Activated T-cell treated with anti-CD3 and anti-CD28 coated beads, Interleukin-2, amount 50 U/mL, for 72 hours (primary cell): Measurements from ENCODE around the gene CNTNAP2. TPM values are rescaled to one million over a fixed set of nuclear protein-coding genes. Genes with fewer than 3 reads are reported as not detected.

ENCODE experiments used
- ATAC-seq, 2 donors: fragments of 150-1000 bp; cut with Tn5 transposase; replicated peaks in 1 of 2; 2 replicates each; pipeline ENCODE4 v1.10.0; 2021; ENCODE audit warnings: moderate library complexity in 2 of 2, mild to moderate bottlenecking in 1 of 2
- DNase-seq, 2 donors: peaks; one replicate each; pipeline ENCODE4 v3.0.0; 2021 to 2022; ENCODE audit warnings: mixed read lengths in 1 of 2
- H3K27ac Mint-ChIP-seq: one replicate; pipeline ENCODE4 v1.8.0; 2022; ENCODE audit warnings: mild to moderate bottlenecking, moderate library complexity, mixed read lengths
- H3K27me3 Mint-ChIP-seq: one replicate; pipeline ENCODE4 v1.8.0; 2022; ENCODE audit warnings: low read depth, mixed read lengths
- H3K36me3 Mint-ChIP-seq, 2 donors: one replicate each; pipeline ENCODE4 v1.8.0; 2022; ENCODE audit warnings: mixed read lengths in 2 of 2, mild to moderate bottlenecking in 1 of 2; ENCODE audit not compliant: insufficient read depth in 2 of 2
- H3K4me1 Mint-ChIP-seq: one replicate; pipeline ENCODE4 v1.8.0; 2022; ENCODE audit warnings: low read depth, mixed read lengths
- H3K4me3 Mint-ChIP-seq, 2 donors: one replicate each; pipeline ENCODE4 v1.8.0; 2022; ENCODE audit warnings: mild to moderate bottlenecking in 2 of 2, mixed read lengths in 2 of 2, moderate library complexity in 2 of 2
- H3K9me3 Mint-ChIP-seq, 2 donors: one replicate each; pipeline ENCODE4 v1.8.0; 2022; ENCODE audit warnings: mixed read lengths in 2 of 2
- total RNA-seq, 2 donors: library from RNA; stranded (reverse); gene quantifications; one replicate each; pipeline ENCODE4 v1.2.3, GENCODE V29; 2022

CNTNAP2 gene
- total RNA-seq, 2 donors from 2014 or later: not detected

DNA sequence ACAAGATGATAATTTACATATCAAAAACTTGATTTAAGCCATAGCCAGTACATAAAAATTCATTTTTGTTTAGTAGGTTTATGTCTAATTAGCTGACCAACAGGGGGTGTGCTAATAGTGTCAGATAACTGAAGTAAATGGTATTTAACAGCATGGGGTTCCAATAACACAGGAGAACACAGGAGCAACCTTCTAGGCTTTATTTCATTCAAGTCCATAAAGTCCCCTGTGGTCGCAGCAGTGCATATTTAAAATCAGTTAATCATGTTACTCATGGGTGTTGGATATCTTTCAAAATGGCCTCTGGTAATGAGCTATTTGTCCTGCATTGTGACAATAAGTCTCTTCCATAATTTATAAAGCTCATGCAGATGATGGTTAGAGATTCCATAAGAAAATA lies 238.6 kb downstream of the CNTNAP2 start:
- no peak for ATAC-seq
- Mint-ChIP-seq H3K4me3 (no peak overlapping the region), H3K27me3 (no peaks in the 10 kb centered on the region), H3K9me3 (peaks cover 2 to 6% of the 10 kb centered on the region in 2 donors), H3K36me3 (peaks cover 0 to 3% of the 10 kb centered on the region in 2 donors), H3K27ac (no peak overlapping the region), H3K4me1 (no peaks in the 10 kb centered on the region)
- no peak for DNase-seq

DNA sequence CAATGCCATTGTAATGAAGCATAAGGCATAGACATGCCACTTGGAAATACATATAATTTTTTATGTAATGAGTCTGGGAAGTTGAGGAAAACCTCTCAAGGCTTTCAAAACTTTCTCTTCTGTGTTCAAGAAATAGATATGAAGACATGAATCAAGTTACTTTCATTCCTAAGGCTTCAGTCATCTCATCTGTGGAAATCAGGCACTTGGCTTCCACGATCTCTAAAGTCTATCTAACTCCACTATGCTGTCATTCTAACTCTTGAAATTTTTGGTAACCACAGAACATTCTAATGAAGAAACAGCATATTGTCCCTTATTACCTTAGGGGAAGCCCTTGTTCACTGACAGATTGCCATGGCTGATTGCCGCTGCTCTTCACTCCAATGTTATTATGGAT lies 242.6 kb downstream of the CNTNAP2 start:
- H3K9me3 Mint-ChIP-seq: peaks cover 3 to 5% of the 10 kb centered on the region in 2 donors
- no peaks in the 10 kb centered on the region for H3K4me1 Mint-ChIP-seq
- H3K27me3 Mint-ChIP-seq: no peaks in the 10 kb centered on the region
- no peaks in the 10 kb centered on the region for H3K36me3 Mint-ChIP-seq
- H3K27ac Mint-ChIP-seq: no peak overlapping the region
- no peak overlapping the region for H3K4me3 Mint-ChIP-seq
- ATAC-seq: no peak
- no peak for DNase-seq

DNA sequence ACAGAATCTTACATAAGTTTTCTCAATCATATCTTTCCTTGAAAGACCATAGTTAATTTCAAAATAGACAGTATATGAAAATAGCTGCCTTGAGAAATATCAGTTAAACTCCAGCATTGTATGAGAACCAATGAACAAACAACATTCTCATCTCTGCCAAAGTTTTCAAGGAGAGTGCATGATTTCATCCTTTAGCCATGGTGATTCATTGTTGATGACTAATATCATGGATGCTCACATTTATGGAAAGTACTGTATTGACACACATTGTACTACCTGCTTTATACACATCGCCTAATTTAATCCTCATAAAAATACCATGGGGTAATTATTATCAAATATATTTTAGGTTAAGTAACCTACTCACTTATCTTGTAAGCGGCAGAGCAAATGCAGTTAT lies 250.3 kb downstream of the CNTNAP2 start:
- no peaks in the 10 kb centered on the region for H3K4me1 Mint-ChIP-seq
- no peak overlapping the region for H3K27ac Mint-ChIP-seq
- ATAC-seq (no peak), DNase-seq (no peak)
- no peaks in the 10 kb centered on the region for H3K27me3 Mint-ChIP-seq
- H3K4me3 Mint-ChIP-seq: no peak overlapping the region
- H3K9me3 Mint-ChIP-seq: peaks cover 2 to 3% of the 10 kb centered on the region in 2 donors
- no peaks in the 10 kb centered on the region for H3K36me3 Mint-ChIP-seq

DNA sequence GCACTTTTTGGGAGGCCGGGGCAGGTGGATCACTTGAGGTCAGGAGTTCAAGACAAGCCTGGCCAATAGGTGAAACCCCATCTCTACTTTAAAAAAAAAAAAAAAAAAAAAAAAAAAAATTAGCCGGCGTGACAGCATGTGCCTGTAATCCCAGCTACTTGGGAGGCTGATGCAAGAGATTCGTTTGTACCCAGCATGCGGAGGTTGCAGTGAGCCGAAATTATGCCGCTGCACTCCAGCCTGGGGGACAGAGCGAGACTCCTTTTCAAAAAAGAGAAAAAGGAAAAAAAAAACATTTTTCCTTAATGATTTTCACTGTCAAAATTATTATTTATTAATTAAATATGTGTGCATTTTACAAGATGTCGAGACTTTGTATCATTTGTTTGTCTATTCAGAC lies 253.6 kb downstream of the CNTNAP2 start:
- Mint-ChIP-seq H3K9me3 (peaks cover 3 to 4% of the 10 kb centered on the region in 2 donors), H3K4me3 (no peak overlapping the region), H3K27me3 (no peaks in the 10 kb centered on the region), H3K4me1 (no peaks in the 10 kb centered on the region), H3K36me3 (no peaks in the 10 kb centered on the region), H3K27ac (no peak overlapping the region)
- no peak for ATAC-seq
- no peak for DNase-seq

DNA sequence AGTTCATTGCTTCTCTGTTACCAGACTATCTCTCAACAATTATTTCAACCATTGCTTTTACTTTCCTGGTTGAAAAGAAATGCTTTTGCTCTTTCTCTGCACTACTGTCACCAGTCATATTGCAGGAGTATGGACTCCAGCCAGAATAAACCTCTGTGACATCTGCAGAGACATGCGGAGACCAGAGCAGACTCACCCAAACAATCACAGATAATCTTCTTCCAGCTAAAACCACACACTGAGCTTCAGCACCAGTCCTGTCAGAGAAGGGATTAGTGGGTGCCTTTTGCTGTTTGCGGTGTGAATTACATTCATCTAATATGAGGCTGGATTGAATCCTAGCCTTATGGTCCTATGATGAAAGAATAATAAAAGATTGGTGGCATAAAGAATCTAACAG lies 258.6 kb downstream of the CNTNAP2 start:
- DNase-seq: no peak
- no peaks in the 10 kb centered on the region for H3K27me3 Mint-ChIP-seq
- no peak for ATAC-seq
- H3K36me3 Mint-ChIP-seq: no peaks in the 10 kb centered on the region
- peaks cover 7 to 8% of the 10 kb centered on the region in 2 donors for H3K9me3 Mint-ChIP-seq
- no peaks in the 10 kb centered on the region for H3K4me1 Mint-ChIP-seq
- H3K27ac Mint-ChIP-seq: no peak overlapping the region
- H3K4me3 Mint-ChIP-seq: no peak overlapping the region

DNA sequence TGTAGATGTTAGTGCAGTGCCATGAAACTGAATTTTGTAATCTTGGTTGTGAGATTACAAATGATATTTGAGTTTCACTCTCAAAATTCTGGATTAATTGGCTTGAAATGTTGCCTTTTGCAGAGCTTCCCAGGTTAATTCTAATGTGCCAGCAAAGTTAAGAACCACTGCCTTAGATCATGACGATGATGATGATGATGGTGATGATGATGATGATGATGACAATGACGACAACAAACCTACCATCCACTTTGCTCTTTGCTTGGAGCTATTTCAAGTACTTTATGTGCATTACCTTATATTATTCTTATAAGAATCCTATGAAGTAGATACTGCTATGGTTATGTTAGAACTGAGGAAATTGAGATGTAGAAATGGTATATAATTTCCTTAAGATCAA lies 261.6 kb downstream of the CNTNAP2 start:
- Mint-ChIP-seq H3K4me3 (no peak overlapping the region), H3K27ac (no peak overlapping the region), H3K27me3 (no peaks in the 10 kb centered on the region), H3K9me3 (peaks cover 5 to 8% of the 10 kb centered on the region in 2 donors), H3K36me3 (no peaks in the 10 kb centered on the region), H3K4me1 (no peaks in the 10 kb centered on the region)
- ATAC-seq (no peak), DNase-seq (no peak)

DNA sequence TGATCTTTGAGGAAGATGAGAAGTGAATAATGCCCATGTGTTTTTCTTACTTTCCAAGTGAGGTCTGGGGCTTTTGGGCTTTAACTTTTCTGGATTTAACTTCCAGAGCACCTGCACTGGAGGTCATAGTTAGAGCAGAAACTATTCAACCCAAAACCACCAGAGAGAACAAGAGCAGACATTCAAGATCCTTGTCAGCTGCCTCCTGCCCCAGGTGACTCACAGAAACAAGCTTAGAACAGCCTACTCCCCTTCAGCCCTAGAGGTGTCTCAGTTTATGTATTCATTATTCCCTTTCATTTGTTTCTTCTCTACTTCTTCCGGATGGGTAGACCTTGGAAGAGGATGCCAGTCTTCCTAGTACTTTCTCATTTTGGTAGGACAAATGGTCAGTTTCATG lies 270.5 kb downstream of the CNTNAP2 start:
- no peak for DNase-seq
- no peak overlapping the region for H3K27ac Mint-ChIP-seq
- ATAC-seq: no peak
- H3K27me3 Mint-ChIP-seq: no peaks in the 10 kb centered on the region
- no peaks in the 10 kb centered on the region for H3K36me3 Mint-ChIP-seq
- peaks cover 0 to 5% of the 10 kb centered on the region in 2 donors for H3K9me3 Mint-ChIP-seq
- no peak overlapping the region for H3K4me3 Mint-ChIP-seq
- H3K4me1 Mint-ChIP-seq: no peaks in the 10 kb centered on the region

DNA sequence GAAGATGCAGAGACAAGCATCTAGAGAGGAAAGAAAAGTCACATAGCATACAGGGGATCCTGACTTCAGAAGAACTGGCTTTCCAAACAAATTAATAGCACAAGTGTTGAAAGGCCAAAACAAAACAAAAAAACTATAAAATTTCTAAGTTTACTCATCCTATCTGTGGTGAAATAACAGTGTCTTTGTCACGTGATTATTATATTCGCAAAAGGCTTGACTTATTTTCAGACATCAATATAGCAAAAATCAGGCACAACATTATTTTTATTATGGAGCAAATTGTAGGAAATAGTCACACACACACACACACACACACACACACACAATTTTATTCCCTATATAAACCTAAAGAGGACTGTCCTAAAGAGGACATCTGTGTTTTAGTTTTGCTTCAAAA lies 272.3 kb downstream of the CNTNAP2 start:
- Mint-ChIP-seq H3K27ac (no peak overlapping the region), H3K9me3 (peaks cover 0 to 6% of the 10 kb centered on the region in 2 donors), H3K4me3 (no peak overlapping the region), H3K36me3 (no peaks in the 10 kb centered on the region), H3K27me3 (no peaks in the 10 kb centered on the region), H3K4me1 (no peaks in the 10 kb centered on the region)
- no peak for ATAC-seq
- no peak for DNase-seq

DNA sequence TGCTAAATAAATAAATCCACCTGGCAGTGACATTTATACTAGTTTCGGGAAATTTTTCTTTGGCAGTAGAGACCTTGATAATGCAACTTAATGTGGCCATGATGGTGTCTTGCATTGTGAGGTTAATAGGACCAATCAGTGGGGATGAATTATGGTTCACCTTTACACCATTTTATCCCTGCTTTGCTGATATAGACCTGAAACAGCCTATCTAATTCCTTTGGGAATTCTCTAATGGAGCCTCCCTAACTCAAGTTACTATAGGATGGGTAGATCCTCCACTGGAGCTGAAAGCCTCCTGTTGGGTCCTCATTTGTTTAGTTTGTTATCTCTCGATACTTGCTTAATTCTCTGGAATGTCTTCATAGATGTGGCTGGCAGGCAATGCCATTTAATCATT lies 276.7 kb downstream of the CNTNAP2 start:
- no peaks in the 10 kb centered on the region for H3K27me3 Mint-ChIP-seq
- ATAC-seq: no peak
- DNase-seq: no peak
- no peak overlapping the region for H3K27ac Mint-ChIP-seq
- H3K9me3 Mint-ChIP-seq: peaks cover 2 to 5% of the 10 kb centered on the region in 2 donors
- H3K4me3 Mint-ChIP-seq: no peak overlapping the region
- no peaks in the 10 kb centered on the region for H3K36me3 Mint-ChIP-seq
- H3K4me1 Mint-ChIP-seq: no peaks in the 10 kb centered on the region

DNA sequence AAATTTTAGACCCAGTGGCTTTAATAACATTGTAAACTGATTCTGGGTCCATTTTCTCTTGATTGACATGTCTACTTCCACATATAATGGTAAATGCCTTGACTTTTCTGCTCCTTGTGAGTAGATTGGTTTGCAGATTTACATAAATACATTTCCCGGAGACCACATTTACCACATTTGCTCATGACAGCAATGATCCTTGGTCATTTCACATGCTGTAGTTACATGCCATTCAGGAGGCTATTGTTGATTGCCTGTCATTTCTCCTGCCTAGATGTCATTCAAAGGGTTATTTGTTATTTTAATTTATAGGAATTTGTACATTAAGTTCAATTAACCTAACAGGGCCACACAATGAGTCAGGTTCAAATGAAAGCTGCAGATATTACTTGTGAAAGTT lies 280.5 kb downstream of the CNTNAP2 start:
- Mint-ChIP-seq H3K9me3 (peaks cover 5% of the 10 kb centered on the region in 2 donors), H3K27me3 (no peaks in the 10 kb centered on the region), H3K27ac (no peak overlapping the region), H3K4me3 (no peak overlapping the region), H3K36me3 (no peaks in the 10 kb centered on the region), H3K4me1 (no peaks in the 10 kb centered on the region)
- no peak for ATAC-seq
- DNase-seq: no peak

DNA sequence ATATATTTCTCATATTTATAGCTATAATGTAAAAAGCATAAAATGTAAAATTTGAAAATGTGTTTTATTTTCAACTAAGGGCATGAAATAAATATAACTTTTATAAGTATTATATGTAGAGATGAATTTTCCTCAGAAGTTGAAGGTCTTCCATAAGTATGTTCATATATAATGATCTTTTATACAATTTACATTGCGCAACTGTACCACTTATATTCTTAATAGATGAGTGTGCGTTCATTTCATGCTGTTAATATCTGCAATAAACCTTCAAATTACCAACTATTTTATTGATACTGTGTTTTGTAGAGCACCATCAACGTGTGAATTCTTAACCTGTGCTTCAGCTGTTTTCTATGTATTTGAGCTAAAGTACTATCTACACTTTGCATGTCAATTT lies 285.3 kb downstream of the CNTNAP2 start:
- no peak for DNase-seq
- ATAC-seq: no peak
- no peak overlapping the region for H3K27ac Mint-ChIP-seq
- H3K4me1 Mint-ChIP-seq: no peaks in the 10 kb centered on the region
- H3K27me3 Mint-ChIP-seq: no peaks in the 10 kb centered on the region
- no peak overlapping the region for H3K4me3 Mint-ChIP-seq
- peaks cover 6% of the 10 kb centered on the region in 2 donors for H3K9me3 Mint-ChIP-seq
- H3K36me3 Mint-ChIP-seq: no peaks in the 10 kb centered on the region

DNA sequence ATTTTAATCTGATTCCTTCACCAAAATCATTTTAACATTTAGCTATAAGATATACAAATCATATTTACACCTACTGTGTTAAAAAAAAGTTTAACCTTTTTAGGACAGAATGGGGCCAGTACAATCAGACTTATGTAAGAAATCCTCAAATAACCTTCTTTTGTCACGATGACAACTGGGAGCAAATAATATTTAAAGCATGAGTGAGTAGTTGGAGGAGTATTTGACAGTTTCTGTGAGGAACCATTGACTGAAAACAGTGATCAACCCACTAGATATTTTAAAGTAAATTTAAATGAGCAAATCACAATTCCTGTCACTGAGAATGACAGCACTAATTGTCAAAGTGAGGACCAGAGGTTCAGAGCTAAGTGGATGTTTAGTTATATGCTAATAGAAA lies 289.1 kb downstream of the CNTNAP2 start:
- H3K9me3 Mint-ChIP-seq: peaks cover 4 to 5% of the 10 kb centered on the region in 2 donors
- H3K27ac Mint-ChIP-seq: no peak overlapping the region
- no peak overlapping the region for H3K4me3 Mint-ChIP-seq

DNA sequence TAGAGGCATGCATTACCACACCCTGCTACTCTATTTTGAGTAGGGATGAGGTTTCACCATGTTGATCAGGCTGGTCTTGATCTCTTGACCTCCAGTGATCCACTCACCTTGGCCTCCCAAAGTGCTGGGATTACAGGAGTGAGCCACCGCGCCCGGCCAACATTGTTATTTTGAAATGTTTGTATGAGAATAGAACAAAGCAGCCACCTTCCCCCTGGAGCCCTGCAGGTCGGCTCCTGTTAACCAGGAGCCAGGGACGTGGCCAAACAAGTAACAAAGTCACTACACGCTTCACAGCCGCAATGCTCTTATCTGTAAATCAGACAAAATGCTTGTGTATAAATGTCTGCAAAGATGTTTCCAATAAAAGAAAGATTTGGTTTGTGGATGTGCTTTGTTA lies 295.4 kb downstream of the CNTNAP2 start:
- Mint-ChIP-seq H3K36me3 (no peaks in the 10 kb centered on the region), H3K27me3 (no peaks in the 10 kb centered on the region), H3K4me3 (no peak overlapping the region), H3K9me3 (peaks cover 0 to 4% of the 10 kb centered on the region in 2 donors), H3K4me1 (no peaks in the 10 kb centered on the region), H3K27ac (no peak overlapping the region)
- ATAC-seq: no peak
- no peak for DNase-seq

More for the DNA sequence above, 289.1 kb downstream of the CNTNAP2 start:
- Mint-ChIP-seq H3K27me3 (no peaks in the 10 kb centered on the region), H3K4me1 (no peaks in the 10 kb centered on the region), H3K36me3 (no peaks in the 10 kb centered on the region)
- DNase-seq (no peak), ATAC-seq (no peak)

DNA sequence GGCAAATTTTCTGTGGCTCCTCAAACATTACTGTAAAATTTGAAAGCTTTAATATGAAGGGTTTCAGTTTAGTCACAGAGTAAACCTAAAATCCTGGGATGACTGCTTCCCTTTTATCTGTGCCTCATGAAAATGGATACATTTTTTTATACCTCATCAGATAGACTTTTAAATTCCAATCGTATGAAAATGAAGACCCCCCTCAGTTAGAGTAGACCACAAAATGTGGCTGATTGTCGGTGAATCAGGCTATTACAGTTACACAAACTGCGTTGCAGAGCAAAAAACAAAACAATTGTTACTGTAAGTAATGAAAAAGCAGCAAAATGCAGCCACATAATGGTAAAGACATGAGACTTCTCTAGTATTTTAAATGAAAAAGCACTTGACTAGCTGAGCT lies 296.2 kb downstream of the CNTNAP2 start:
- Mint-ChIP-seq H3K36me3 (no peaks in the 10 kb centered on the region), H3K27me3 (no peaks in the 10 kb centered on the region), H3K4me1 (no peaks in the 10 kb centered on the region), H3K9me3 (peaks cover 0 to 4% of the 10 kb centered on the region in 2 donors), H3K4me3 (no peak overlapping the region), H3K27ac (no peak overlapping the region)
- ATAC-seq (no peak), DNase-seq (no peak)
